HG02642 (cell line): Measurements from ENCODE around the gene CPT1B.
"Not testable (repeated sequence)": the region's sequence is repeated elsewhere in the genome, so short reads cannot be mapped to it uniquely, and the experiment has no call there.

Source experiments
- ATAC-seq: cut with Tn5 transposase; IDR thresholded peaks from one replicate; pipeline ENCODE4 v1.9.1; 2021; ENCODE audit warnings: mild to moderate bottlenecking; ENCODE audit not compliant: unreplicated experiment, poor library complexity

CPT1B gene

DNA sequence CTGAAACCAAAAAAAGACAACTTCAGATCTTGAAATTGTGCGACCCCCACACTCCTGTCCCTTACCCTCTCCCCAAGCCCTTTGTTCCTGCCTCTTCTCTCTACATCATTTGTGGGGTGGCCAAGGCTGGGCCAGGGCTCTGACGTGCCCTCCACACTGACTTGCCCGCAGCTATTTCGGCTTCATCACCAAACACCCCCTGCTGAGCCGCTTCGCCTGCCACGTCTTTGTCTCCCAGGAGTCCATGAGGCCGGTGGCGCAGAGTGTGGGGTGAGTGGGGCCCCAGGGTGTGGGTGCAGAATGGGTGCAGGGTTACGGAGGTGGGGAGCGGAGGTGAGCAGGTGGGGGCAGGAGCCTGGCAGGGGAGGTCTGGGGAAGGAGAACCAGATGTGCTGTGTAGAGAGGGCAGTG, 31.8 kb upstream of the CPT1B start:
- ATAC-seq, result no peak

DNA sequence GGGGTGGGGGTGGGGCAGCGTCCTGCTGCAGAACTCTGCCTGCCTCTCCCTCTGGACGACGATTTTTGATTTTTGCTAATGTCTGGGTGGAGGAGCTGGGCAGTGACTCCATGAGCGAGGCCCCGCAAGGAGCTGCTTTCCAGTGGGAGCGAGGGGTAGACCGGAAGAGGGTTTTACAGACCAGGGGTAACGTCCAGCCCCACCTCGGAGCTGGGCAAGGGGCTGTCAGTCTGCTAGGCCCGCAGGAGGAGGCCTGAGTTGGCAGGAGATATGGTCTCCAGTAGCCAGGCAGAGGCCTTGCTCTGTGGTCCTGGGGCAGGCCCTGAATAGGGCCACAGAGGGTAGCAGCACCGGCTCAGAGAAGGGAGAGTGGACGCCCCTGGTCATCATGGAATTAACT, 31.4 kb upstream of the CPT1B start:
- ATAC-seq, result no peak

DNA sequence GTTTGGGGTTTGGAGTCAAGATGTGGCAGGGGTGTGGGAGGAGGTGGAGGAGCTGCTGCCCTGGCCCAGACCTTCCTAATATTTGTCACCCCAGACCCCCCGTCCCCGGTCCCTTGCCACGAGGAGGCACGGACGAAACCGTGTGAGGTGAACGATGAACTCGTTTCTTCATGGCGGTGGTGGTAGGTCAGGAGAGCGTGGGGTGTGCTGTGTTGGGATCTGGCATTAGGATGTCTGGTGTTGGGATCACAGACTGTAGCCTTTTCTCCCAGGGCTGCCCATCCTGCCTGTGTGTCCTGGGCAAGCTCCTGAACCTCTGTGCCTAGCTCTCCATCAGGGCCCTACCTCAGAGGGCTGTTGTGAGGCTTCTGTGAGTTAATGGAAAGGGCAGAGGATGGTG, 30.8 kb upstream of the CPT1B start:
- no peak for ATAC-seq

DNA sequence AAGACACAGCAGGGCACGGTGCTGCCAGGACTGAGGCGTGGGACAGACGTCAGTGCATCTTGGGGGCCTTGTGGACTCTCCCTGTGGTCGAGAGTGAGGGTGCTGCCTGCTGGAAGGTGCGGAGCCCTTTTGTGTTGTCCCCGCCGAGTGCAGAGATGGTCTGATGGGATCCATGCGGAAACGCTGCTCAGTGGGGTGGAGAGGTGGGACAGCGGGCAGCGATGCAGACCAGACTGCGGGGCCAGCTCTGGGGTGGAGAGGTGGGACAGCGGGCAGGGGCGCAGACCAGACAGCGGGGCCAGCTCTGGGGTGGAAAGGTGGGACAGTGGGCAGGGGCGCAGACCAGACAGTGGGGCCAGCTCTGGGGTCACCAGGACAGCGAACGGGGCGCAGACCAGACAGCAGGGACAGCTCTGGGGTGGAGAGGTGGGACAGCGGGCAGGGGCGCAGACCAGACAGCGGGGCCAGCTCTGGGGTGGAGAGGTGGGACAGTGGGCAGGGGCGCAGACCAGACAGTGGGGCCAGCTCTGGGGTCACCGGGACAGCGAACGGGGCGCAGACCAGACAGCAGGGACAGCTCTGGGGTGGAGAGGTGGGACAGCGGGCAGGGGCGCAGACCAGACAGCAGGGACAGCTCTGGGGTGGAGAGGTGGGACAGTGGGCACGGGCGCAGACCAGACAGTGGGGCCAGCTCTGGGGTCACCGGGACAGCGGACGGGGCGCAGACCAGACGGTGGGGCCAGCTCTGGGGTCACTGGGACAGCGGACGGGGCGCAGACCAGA, 30.0 kb upstream of the CPT1B start:
- not testable (repeated sequence) for ATAC-seq

DNA sequence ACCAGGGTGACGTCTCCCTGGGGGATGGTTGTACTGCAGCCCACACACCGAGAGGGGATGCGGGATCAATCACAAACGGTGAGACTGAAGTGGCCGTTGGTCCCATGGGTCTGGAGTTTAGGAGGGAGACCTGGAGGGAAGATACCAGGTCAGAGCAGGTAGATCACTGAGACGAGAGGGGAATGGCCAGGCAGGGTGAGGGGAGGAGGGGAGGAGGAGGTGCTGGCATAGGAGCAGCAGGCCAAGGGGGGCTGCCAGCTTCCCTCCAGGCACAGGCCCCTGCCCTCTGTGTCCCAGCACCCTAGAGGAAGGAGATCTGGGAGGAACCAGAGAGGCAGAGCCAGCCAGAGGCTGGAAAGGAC, 29.4 kb upstream of the CPT1B start:
- ATAC-seq, result no peak

DNA sequence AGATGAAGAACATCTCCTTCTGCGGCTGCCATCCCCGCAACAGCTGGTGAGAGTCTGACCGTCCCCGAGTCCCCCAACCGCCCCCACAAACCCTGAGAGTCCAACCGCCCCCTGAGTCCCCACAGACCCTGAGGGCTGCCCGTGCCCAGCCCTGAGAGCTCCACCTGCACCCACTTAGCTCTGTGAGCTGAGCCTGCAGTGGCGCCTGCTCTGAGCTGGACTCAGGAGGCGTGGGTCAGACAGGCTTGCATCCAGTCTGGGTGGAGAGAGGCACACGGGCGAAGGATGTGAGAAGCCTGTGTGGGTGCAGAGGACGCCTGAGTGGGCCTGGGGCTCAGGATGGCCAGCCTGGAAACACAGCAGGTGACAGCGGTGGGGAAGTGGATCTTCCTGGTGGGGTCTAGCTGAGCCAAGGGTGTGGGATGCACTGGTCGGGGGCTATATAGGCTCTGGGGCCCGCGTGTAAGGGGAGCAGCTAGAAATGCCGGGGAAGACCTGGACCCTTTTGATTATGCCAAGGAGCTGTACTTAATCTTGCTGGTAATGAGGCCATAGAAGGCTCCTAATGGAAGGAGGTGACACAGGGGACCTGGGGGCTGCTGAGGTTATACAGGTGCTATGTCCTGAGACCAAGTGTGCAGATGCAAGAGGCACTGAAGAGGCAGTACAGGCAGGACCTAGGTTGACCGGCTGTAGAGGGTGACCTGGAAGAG, 28.9 kb upstream of the CPT1B start:
- ATAC-seq, result no peak

DNA sequence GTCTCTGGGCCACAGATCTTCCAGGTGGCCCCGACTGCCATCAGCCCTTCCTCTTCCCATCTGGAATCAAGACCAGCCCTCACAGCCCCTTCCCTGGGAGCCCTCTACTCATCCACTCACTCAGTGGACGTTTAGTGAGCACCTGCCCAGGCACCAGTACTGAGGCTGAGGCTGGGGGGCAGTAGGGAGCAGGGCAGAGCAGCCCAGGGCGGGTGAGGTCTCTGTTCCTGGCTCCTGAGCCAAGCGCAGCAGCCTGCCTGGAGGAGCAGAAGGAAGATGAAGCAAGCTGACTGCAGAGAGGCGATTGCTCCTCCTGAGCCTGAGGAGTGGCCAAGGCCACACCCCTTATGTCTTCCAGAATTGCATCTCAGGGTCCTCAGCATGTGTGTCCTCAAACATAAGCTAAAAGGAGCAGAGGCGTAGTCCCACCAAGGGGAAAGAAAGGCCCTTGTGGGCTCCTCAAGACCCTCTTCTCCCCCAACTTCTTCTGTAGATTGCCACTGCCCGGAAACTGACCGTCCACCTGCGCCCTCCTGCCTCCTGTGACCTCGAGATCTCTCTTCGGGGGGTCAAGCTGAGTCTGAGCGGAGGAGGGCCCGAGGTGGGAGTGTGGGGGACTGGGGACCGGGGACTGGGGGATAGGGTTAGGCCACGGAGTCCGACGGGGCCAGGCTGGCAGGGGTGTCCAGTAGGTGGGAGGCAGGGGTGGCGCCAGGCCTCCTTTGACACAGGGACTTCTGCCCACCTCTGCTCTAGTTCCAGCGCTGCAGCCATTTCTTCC, 28.1 kb upstream of the CPT1B start:
- no peak for ATAC-seq

DNA sequence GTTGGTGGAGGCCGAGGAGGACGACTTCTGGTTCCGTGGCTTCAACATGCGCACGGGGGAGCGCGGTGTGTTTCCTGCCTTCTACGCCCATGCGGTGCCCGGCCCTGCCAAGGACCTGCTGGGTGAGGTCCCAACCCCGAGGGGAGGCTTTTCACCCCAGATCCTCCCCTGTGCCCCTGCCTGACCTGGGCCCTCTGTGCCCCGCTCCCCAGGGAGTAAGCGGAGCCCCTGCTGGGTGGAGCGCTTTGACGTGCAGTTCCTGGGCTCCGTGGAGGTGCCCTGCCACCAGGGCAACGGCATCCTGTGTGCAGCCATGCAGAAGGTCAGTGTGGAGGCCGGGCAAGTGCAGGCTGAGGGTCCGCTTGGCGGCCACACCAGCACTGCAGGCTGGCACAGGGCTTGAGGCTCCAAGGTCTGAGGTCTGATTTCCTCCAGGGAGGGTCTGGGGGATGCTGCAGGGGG, 27.4 kb upstream of the CPT1B start:
- ATAC-seq, result no peak

DNA sequence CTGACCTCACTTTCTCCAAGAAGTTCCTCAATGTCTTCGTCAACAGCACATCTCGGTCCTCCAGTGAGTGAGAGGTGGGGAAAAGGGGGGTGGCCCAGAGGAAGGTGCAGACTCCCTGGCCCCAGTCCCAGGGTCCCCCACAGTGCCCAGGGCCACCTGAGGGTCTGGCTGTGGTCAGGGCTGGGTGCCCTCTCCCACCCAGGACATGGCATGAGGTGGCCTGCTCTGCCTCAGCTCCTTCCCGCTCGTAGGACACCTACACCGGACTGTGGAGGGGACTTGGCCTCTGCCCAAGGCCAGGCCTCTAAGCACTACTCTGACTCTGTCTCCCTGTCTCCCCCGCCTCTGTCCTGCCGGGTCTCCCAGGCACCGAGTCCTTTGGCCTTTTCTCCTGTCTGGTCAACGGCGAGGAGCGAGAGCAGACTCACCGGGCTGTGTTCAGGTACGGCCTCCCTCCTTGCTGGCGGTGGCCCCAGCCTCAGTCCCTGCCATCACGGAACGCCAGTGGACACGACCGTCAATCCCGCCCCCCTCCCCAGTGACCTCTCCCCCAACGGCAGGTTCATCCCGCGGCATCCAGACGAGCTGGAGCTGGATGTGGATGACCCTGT, 26.9 kb upstream of the CPT1B start:
- no peak for ATAC-seq

DNA sequence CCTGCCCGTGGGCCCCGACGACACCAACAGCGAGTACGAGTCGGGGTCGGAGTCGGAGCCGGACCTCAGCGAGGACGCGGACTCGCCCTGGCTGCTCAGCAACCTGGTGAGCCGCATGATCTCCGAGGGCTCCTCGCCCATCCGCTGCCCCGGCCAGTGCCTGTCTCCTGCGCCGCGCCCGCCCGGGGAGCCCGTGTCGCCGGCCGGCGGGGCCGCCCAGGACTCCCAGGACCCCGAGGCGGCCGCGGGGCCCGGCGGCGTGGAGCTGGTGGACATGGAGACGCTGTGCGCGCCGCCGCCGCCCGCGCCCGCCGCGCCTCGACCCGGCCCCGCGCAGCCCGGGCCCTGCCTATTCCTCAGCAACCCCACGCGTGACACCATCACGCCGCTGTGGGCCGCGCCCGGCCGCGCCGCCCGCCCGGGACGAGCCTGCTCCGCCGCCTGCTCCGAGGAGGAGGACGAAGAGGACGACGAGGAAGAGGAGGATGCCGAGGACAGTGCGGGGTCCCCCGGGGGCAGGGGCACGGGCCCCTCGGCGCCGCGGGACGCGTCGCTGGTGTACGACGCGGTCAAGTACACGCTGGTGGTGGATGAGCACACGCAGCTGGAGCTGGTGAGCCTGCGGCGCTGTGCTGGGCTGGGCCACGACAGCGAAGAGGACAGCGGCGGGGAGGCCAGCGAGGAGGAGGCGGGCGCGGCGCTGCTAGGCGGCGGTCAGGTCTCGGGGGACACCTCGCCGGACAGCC, 26.2 kb upstream of the CPT1B start:
- no peak for ATAC-seq

DNA sequence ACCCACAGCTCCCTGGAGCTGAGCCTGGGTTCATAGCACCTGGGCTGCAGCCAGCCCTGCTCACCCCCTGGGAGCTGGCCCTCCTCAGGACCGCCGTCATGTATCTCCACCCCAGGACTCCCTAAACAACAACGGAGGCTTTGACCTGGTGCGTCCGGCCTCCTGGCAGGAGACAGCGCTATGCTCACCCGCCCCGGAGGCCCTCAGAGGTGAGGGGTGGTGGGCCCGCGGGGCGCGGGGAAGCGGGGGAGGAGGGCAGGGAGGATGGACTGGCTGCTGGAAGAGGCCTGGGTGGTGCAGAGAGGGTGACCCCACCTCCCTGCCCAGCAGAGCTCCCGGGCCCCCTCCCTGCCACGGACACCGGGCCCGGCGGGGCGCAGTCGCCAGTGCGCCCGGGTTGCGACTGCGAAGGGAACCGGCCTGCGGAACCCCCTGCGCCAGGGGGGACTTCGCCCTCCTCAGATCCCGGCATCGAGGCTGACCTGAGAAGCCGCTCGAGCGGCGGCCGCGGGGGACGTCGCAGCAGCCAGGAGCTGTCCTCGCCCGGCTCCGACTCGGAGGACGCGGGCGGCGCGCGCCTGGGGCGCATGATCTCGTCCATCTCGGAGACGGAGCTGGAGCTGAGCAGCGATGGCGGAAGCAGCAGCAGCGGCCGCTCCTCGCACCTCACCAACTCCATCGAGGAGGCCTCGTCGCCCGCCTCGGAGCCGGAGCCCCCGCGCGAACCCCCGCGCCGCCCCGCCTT, 25.5 kb upstream of the CPT1B start:
- ATAC-seq, result no peak

DNA sequence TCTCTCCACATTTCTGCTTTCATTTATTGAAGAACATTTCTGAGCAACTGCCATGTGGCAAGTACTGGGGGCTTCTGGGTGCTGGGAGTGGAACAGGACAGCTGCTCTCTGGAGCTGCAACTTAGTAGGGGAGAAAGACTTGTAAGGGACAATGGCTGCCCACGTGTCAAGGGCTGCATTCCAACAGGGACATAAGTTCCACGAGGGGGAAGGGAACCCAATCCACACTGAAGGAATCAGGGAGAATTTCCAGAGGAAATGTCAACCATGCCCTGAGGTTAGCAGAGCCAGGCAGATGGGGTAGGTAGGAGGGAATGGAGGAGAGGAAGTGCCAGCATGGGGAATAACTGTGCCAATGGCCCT, 24.1 kb upstream of the CPT1B start:
- ATAC-seq, result no peak

DNA sequence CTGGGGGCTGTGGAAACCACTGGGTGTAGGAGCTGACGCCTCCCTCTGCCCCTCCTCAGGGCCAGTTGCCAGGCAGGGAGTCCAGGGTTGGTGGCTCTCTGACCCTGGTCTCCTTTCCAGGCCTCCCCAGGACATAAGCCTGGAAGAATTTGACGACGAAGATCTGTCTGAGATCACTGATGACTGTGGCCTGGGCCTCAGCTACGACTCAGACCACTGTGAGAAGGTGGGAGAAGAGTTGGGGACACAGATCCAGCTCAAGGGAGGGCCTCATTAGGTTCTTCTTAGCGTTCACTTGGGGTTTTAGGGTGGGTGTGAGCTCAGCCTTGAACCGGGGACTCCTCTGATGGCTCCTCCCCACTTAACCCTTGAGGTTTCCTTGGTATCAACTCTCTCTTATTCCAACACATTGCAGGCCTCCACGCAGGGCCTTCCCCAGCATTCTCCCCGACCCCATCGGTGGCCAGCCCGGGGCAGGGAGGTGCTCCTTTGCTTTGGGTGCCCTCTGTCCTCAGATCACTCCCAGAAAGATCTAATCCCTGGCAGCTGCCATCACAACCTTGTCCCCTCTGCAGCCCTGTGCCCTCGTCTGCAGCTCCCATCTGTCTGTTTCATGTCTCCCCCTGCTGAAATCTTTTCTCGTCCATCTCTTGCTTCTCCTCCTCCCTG, 23.6 kb upstream of the CPT1B start:
- ATAC-seq, result no peak

DNA sequence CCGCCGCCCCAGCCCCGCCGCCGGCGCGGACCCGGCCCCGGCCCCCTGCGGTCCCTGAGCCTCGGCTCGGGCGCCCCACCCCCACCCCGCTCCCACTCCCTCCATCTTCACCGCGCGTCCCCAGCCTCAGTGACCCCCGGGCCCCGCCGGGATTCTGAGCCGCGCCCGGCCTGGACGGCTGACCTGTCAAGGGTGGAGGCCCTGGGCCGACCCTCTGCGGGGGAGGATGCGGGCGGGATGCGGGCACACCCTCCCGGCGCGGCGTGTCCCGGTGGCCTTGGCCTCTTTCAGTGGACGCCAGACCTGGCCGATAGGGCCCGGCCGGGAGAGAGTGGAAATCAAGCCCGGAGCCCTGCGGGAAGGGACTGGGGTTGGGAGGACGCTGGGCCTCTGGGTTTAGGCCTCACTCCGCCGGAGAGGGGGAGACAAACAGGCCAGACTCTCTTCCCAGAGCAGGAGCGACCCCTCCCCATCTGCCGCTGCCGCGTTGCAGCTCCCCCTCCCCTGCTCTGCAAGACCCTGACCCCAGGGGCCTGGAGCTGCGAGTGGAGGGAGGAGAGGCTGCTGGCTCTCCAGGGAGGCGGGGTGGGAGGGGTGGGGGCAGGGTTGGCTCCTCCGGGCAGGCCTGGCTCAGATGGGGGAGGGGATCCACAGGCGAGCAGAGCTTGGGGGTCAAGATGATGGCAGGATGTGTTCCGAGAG, 22.9 kb upstream of the CPT1B start:
- ATAC-seq, result no peak

DNA sequence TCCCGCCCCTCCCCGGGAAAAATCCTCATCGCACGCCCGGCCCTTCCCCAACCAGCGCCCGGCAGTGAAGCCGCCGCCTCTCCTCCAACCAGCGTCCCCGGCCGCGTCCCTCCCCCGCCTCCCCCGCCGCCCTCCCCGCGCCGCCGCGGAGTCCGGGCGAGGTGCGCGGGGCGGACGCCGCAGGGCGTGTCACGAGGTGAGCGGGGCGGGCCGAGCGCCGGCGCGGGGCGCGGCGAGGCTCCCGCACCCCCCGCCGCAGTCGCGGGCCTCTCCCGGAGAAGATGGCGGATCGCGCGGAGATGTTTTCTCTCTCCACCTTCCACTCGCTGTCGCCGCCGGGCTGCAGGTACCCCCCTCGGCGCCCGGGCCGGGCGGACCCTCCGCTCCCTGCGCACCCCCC, 22.3 kb upstream of the CPT1B start, which contains the start of gene MAPK8IP2:
TSS of gene MAPK8IP2 (plus strand) at position 256 of the 400 bp plus-strand sequence. CDS start at position 282, 26 bp downstream.
- no peak for ATAC-seq

DNA sequence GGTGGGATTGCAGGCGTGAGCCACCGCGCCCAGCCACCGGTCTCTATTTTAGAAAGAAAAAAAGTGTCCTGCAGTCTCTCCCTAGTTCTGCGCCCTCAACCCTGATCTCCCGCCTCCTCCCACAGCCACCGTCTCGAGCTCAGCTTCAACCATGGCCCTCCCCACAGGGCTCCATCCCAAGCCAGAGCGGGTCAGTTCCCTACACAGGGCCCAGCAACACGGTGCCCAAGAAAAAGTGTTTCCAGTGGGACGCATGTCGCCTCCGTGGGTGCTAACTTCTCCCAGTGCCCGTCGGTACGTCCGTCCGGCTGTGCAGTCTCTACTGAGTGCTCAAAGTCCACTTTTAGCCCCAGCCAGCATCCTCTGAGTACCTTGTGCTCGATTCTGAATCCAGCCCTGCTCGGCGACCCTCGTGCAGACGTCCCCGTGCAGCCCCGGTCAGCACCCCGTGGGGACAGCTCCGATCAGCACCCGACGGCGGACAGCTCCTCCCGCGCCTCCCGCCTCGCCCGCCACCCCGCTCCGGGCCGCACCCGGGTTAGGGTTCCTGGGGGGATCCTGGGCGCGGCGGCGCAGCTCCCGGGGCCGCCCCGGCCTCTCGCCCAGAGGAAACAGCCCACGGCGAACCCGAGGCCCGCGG, 21.7 kb upstream of the CPT1B start:
- no peak for ATAC-seq

DNA sequence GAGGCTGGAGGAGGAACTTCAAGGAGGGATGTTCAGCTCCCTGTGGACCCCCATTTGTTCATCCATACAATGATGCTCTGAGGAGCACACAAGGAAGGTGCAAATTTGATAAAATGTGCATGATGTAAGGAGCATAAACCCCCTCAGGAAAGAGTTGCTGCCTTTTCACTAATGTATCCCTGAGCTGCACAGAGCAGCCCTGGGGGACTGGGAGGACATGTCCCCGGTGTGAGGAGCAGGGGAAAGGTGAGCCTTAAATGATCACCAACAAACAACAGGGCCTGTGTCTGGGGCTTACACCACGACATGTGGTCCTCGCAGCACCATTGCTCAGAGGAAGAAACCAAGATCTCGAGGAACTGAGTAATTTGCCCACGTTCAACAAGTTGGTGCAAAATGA, 18.9 kb upstream of the CPT1B start:
- no peak for ATAC-seq

DNA sequence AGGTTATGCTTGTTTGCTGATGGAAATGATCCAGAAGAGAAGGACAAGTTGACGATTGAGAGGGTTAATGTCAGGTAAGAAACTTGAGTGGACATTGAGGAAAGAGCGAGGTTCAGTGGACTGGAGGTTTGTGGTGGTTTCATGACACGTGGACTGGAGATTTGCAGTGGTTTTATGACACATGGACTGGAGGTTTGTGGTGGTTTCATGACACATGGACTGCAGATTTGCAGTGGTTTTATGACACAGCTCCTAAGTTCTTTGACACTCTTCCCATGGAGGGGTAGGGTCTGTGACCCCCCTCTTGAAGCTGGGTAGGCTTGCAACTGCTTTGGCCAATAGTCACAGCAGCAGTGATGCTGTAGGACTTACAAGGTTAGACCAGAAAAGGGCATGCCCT, 17.0 kb upstream of the CPT1B start:
- ATAC-seq, result no peak
